ENCODE results near the gene SYN1.

DNA sequence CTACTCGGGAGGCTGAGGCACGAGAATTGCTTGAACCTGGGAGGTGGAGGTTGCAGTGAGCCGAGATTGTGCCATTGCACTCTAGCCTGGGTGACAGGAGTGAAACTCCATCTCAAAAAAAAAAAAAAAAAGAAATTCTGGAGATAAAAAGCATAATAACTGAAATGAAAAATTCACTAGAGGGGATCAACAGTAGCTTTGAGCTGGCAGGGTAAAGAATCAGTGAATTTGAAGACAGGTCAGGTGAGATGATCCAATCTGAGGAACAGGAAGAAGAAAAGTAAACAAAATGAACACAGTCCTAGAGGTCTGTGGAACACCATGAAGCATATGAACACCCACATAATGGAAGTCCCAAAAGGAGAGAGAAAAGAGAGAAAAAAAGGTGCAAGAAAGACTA is 22.4 kb downstream of the SYN1 start:
- no peak for TF ChIP-seq POLR2AphosphoS5 (IDR thresholded peaks at IDR 0.05; ENCODE audit: low read depth)
- TF ChIP-seq, protein P1, sequence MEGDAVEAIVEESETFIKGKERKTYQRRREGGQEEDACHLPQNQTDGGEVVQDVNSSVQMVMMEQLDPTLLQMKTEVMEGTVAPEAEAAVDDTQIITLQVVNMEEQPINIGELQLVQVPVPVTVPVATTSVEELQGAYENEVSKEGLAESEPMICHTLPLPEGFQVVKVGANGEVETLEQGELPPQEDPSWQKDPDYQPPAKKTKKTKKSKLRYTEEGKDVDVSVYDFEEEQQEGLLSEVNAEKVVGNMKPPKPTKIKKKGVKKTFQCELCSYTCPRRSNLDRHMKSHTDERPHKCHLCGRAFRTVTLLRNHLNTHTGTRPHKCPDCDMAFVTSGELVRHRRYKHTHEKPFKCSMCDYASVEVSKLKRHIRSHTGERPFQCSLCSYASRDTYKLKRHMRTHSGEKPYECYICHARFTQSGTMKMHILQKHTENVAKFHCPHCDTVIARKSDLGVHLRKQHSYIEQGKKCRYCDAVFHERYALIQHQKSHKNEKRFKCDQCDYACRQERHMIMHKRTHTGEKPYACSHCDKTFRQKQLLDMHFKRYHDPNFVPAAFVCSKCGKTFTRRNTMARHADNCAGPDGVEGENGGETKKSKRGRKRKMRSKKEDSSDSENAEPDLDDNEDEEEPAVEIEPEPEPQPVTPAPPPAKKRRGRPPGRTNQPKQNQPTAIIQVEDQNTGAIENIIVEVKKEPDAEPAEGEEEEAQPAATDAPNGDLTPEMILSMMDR (conservative IDR thresholded peaks at IDR 0.05; ENCODE audit: low read depth in 2 of 2): no peak
- TF ChIP-seq ZNF331 (CRISPR knock-in tag; IDR thresholded peaks at IDR 0.05; ENCODE audit: low read depth): no peak
- TF ChIP-seq EZH2 (IDR thresholded peaks at IDR 0.05; ENCODE audit: low read depth, unreplicated experiment): no peak
- TF ChIP-seq, protein P2, sequence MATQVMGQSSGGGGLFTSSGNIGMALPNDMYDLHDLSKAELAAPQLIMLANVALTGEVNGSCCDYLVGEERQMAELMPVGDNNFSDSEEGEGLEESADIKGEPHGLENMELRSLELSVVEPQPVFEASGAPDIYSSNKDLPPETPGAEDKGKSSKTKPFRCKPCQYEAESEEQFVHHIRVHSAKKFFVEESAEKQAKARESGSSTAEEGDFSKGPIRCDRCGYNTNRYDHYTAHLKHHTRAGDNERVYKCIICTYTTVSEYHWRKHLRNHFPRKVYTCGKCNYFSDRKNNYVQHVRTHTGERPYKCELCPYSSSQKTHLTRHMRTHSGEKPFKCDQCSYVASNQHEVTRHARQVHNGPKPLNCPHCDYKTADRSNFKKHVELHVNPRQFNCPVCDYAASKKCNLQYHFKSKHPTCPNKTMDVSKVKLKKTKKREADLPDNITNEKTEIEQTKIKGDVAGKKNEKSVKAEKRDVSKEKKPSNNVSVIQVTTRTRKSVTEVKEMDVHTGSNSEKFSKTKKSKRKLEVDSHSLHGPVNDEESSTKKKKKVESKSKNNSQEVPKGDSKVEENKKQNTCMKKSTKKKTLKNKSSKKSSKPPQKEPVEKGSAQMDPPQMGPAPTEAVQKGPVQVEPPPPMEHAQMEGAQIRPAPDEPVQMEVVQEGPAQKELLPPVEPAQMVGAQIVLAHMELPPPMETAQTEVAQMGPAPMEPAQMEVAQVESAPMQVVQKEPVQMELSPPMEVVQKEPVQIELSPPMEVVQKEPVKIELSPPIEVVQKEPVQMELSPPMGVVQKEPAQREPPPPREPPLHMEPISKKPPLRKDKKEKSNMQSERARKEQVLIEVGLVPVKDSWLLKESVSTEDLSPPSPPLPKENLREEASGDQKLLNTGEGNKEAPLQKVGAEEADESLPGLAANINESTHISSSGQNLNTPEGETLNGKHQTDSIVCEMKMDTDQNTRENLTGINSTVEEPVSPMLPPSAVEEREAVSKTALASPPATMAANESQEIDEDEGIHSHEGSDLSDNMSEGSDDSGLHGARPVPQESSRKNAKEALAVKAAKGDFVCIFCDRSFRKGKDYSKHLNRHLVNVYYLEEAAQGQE (IDR thresholded peaks at IDR 0.05; ENCODE audit: unreplicated experiment): no peak
- TF ChIP-seq CREB1 (CRISPR knock-in tag; IDR thresholded peaks at IDR 0.05; ENCODE audit: low read depth): no peak

Measured in GM23338 (cell line).